Gastrocnemius medialis (tissue), 4 donors: ENCODE results near the gene SLC23A3.

Experiments
- CTCF ChIP-seq, 5 experiments: fragments of 450-650 bp in 3 of 5; fragments of 200-600 bp in 2 of 5; sonication (generic) in 2 of 5; IDR thresholded peaks in 4 of 5; conservative IDR thresholded peaks in 1 of 5; 1 replicate in 4 of 5; 2 replicates in 1 of 5; pipeline ENCODE4 v1.5.1; 2016 to 2019; ENCODE audit warnings: antibody characterized with exemption in 5 of 5, mild to moderate bottlenecking in 3 of 5, moderate library complexity in 3 of 5
- POLR2A ChIP-seq, 2 donors: fragments of 450-650 bp; IDR thresholded peaks; one replicate each; pipeline ENCODE4 v1.6.1; 2017; ENCODE audit warnings: antibody characterized with exemption in 2 of 2, mild to moderate bottlenecking in 2 of 2, moderate library complexity in 2 of 2

- TF ChIP-seq CTCF (IDR thresholded peaks at IDR 0.05 in 4 of 5, conservative IDR thresholded peaks at IDR 0.05 in 1 of 5) (no peak), POLR2A (IDR thresholded peaks at IDR 0.05) (no peak)
Measured at GRCh38 chr2:219207134-219207883, 37.5 kb upstream of the SLC23A3 start.
